ENCODE data around the gene GPR160.

The GPR160 gene

DNA sequence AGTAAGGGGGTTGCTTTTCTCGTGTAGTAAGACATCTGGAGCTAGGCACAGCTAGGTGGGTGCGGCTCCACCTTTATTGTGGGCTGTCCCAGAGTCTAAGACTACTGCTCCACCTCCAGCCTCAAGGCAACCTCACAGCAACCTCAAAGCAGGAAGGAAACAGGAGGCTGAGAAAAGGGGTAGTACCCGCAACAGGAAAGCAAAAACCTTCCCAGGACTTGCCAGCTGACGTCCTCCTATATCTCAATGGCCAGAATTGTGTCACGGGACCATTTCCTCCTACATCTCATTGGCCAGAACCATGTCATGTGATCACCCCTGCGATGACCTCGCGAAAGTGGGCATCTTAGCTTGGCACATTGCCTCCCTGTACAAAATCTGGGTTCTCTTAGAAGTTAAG lies 4.3 kb upstream of the GPR160 start:
- peak in 1 of 2 experiments; percentile 45 for DNase-seq

DNA sequence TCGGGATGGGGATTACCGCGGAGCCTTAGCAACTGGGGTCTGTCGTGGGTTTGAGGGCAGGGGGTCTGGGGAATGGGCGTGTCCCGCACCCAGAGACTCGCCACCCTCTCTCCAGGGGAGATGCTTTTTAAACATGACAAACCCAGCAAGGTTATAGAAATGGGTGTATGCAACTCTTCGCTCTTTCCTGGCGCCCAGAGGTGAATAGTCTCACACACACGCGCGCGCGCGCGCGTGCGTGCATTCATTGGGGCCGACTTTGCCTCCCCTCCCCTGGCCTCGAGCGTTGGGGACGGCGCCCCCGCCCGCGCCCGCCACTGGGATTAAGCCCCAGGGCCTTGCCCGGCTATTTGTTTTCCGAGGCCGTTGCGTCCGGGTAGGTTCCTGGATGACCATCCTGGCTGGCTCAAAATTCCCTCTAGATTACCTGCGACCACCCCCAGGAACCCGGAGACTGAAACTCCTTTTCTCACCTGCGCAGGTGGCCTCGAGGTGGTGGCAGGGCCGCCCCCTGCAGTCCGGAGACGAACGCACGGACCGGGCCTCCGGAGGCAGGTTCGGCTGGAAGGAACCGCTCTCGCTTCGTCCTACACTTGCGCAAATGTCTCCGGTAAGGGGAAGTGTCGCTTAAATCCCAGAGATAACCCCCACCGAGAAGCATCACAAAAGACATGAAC lies 777 bp downstream of the GPR160 start:
- peak in 1 of 2 experiments; percentile 48 for DNase-seq

- no peak for DNase-seq
These were observed 2.6 kb downstream of the GPR160 start for GRCh38 chr3:170040418-170040817.

- DNase-seq = no peak
These were observed 5.7 kb downstream of the GPR160 start for GRCh38 chr3:170043506-170043905.

DNA sequence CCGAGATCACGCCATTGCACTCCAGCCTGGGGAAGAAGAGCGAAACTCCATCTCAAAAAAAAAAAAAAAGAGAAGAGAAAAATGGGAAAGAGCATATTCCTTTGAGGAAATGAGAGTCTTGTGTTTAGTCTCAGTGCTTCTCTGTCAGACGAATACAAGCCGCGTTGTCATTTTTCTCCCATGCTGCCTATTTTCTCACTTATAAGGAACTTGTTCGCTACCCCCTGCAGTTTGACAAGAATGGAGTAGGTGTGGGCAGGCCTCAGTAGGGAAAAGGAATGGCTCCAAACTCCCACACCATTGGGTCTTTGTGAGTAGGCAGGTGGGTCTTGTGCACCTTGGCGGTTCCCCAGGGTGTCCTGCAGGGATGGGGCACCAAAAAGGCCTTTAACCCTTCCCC lies 6.5 kb downstream of the GPR160 start:
- DNase-seq = no peak

DNA sequence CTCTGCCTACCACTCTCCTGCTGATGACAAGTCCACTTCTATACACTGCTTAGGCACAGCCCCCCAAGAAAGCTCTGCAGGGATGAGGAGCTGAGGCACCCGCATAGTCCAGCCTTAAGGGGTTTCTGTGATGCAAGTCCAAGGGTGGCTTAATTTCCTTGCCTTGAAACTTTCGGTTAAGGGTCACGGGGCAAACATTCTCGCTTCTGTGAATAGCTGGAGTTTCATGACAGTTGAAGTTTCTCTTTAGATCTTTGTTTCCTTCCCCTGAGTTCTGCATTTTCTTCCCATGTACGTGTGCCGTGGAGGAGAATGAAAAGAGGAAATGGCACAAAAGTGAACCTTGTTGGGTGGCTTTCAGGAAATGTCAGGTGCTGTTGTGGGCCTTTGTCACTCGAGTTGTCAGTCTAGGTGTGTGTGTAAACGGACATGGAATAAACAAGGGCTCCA lies 7.0 kb downstream of the GPR160 start:
- no peak for DNase-seq

DNA sequence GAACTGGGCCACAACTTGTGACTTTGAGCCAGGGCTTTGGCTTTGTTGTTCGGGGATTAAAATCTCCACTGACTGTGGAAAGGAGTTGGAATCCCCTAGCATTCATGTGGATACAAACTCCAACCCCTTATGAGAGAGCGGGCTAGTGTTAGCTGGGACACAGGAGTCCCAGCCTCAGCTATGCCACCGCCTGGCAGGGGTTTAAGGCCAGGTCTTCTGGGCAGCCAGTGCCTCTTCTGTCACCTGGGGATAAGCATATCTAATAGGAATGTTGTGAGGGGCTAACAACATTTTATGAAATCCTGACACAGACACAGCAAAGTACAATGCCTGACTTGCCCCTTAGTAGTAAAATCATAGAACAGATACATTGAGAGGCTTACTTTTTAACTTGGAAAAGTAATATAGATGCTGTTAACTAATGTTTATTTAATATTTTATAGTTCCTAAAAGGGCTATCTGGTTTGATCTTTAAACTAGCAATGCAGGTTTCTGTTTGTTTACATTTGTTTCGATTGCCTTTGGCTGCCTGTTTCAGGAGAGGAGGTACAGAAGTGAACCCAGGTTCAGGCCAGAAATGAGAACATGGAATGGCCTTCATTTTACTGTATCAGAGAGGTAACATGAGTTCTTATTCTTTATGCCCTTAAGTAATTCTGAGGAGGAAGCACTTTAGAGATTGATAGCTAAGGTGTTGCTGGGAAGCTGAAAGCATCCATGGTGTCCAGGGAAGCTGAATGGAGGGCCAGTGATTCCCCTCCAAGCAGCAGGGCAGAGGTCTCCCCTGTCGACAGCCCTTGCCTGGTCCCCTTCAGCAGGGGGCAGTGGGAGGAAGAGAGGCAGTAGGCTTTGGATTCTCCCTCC lies 8.7 kb downstream of the GPR160 start:
- no peak for DNase-seq

DNA sequence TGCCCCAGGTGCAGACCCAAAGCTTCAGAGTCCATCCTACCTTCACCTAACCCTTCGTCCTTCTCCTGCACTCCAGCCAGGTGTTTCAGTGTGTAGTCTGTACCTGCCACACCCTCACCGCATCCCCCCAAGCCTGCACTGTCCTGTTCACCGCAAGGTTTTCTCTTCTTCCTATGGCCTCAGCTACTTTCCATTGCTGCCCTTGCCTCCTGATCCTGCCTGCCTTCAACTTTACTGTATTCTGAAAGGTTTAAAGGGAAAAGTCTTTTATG lies 9.3 kb downstream of the GPR160 start:
- DNase-seq = no peak

DNA sequence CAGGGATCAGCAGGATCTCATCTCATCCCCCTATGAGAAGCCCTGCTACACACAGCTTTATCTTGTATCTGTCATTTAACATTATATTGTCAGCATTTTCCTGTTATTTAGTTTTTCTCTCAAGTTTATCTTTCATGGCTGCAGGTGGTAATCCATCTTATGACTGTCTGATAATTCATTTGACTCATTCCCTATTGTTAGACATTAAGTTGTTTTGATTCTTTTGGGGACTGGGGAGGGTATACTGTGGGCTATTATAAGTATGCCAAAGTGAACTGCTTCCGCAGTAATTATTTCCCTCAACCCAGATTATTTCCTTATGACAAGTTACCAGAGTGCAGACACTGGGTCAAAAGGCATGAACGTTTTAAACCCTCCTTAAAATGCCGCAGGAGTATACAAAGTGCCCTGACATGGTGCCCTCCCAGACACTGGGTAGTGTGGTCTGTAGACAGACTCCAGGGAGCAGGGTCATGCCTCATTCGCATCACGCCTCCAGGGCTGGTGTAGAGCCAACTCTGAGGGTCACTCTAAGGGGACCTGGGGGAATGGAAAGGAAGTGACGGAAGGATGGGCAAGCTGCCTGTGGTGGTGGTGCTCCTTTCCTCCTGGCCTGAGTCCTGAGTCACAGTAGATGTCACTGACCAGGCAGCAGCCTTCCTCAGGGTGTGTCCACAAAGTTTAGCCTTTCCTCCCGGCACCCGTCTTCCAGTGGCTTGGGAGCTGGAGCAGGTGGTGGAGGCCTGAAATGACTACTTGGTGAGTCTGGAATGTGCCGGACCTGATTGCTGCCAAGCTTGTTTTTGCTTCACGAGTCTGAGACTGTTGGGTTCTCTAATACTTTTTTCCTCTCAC lies 11.6 kb downstream of the GPR160 start:
- no peak for DNase-seq

GRCh38 chr3:170050753-170051152 lies 13.0 kb downstream of the GPR160 start:
- no peak for DNase-seq

- DNase-seq = no peak
These were observed 14.6 kb downstream of the GPR160 start for GRCh38 chr3:170052398-170052797.

DNA sequence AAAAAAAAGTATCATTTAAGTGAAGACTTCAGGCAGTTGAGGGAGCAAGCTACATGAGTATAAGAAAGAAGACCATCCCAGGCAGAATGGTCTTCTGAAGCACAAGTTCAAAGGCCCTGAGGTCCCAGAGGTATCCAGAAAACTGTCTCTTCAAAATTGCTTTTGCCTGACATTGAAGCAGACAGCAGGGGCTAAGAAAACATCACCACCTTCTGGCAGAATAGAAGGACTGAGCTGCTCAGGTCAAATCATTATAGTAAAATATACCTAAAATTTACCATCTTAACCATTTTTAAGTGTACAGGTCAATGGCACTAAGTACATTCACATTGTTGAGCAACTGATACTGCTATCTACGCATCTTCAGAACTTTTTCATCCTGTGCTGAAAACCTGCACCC lies 16.4 kb downstream of the GPR160 start:
- DNase-seq = no peak

- DNase-seq = peak in 1 of 2 experiments; percentile 42
These were observed 17.4 kb downstream of the GPR160 start for GRCh38 chr3:170055209-170055608.

DNA sequence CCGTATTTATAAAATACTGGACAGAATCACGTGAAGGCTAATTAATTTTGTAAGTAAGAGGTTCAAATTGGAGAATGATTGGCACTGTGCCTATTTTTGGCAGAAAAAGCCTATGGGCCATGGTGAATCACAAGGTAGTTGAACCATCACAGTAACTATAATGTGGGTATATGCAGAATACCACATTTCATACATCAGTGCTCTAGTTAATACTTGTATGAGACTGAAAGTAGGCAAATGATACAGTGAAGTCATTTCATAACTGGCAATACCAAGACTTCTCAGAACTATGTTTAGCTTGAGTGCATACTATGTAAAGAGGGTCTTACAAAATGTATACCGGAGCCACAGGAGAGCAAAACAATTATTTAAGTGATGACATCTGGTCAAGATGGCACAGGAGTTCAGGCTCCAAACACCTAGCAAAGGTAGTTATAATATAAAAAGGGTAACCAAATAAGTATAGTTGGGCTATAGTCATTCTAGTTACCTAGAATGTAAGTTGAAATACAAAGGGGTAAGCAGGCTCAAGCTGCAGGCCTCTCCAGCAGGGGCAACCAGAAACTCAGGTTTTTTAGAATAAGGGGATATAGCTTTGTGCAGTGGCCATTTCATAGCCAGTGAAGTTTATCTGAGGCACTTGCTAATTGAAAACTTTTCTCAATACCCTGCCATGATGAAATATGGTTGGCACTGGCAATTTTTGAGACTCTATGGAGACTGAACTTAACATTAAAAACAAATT lies 19.1 kb downstream of the GPR160 start:
- DNase-seq = no peak

DNA sequence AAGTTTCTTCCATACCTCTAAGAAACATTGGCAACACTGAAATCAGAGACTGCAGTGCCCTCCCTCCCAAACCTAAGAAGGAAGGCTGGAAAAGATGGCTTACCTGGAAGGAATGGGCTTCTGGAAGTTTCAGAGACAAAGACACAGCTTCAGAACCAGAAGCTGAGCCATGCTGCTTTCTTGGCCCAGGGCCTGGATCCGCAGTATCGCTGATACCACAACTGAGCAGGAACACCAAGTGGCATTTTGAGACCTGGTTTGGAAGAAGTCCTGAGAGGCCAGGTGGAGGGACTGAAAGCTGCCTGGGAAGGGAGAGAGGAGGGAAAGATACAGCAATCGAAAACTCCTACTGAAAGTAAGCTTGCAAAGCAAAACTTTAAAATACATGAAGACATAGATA lies 19.8 kb downstream of the GPR160 start:
- no peak for DNase-seq

DNA sequence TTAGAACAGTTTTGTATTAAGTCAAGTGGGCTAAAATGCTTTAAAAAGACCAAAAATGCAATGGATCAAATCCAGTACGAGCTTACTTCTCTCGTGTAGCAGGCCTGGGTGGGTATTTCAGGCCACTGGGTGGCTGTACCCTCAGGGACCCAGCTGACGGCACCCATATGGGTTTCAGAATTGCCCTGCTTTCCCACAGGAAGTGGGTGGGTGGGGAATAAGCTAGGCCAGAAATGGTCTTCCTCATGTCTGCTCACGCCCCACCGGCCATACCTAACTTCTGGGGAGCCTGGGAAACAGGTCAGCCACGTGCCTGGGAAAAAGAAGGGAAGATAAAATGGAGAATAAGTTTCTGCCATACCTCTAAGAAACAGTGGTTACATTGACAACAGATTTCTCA lies 20.3 kb downstream of the GPR160 start:
- no peak for DNase-seq

GRCh38 chr3:170059447-170059846 lies 21.7 kb downstream of the GPR160 start:
- DNase-seq = no peak

DNA sequence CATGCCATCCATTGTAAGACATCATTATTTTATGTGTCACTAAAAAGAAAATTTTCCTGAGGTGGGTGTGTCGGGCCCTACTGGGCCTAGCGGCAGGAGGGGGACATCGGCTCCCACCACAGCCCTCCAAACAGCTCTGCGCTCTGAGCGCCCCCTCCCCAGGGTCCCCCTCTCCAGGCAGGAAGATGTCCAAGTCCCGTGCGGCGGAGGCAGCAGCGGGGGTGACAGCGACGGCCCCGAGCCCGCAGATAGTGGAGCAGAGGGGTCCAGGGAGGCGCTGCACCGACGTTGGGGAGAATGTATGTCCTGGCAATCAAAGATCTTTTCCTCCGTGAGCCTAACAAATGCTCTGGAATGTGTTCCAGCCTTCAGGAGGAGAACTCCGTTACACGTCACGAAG lies 24.3 kb downstream of the GPR160 start:
- no peak for DNase-seq

GRCh38 chr3:170062769-170063168 lies 25.0 kb downstream of the GPR160 start:
- no peak for DNase-seq

DNA sequence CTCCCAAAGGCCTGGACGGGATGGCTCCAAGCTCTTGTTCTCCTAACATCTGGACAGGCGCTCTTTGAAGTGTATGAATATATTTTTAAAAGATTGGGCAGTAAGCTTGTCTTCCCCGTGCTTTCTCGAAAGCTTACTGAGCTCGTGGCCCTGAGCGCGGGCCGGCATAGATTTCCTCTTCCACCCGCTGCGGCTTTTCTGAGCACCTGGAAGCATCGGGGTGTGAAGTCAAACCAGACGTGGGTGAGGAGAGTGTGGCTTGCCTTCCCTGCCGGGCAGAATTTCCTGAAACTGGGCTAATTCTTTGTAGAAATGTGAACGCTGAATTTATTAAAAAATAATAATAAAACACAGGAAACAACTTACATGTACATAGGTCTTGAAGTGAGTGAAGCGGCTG lies 25.9 kb downstream of the GPR160 start:
- no peak for DNase-seq

- DNase-seq = no peak
These were observed 26.3 kb downstream of the GPR160 start for GRCh38 chr3:170064108-170064507.

GRCh38 chr3:170075441-170076091 lies 37.8 kb downstream of the GPR160 start:
- no peak for DNase-seq
